HepG2 (cell line): ENCODE measurements around the gene TAPBP. TPM values are rescaled to one million over a fixed set of nuclear protein-coding genes. Genes with fewer than 3 reads are reported as not detected.
A peak's percentile ranks its signal among the peaks of the same experiment; 100 is the strongest.

Experiments
- ATAC-seq: fragments of 200-7000 bp; cut with Tn5 transposase; 3 replicates; pipeline ENCODE4 v1.9.1; 2020; ENCODE audit warnings: mild to moderate bottlenecking, moderate library complexity
- BruUV-seq: library from RNA; stranded (reverse); fragments of 400-500 nt; replicated peaks from 2 replicates; lab custom pipeline; 2021; lab: Mats Ljungman, UMichigan
- CTCF ChIA-PET: fragments of 300-600 bp; formaldehyde crosslinking; extraction: SDS; loops from one replicate; lab custom pipeline; 2021; ENCODE audit warnings: low total read pairs, inconsistent platforms, low intra/inter-chr PET ratio; lab: Yijun Ruan, JAX
- POLR2A ChIA-PET: fragments of 350-600 bp; sonication (Branson Sonifier 250); formaldehyde crosslinking; loops from one replicate; lab custom pipeline; 2020; ENCODE audit warnings: antibody characterized with exemption, inconsistent platforms; lab: Yijun Ruan, JAX
- DNase-seq: peaks from one replicate; pipeline ENCODE4 v3.0.0-alpha.2; 2015; ENCODE audit warnings: low spot score
- FAIRE-seq: peaks from 3 replicates; lab custom pipeline; 2011; peaks lifted over from hg19 to GRCh38; lab: Jason Lieb, UNC
- H2AFZ ChIP-seq: one replicate; pipeline ENCODE4 v1.6.1; 2011; ENCODE audit warnings: low read length, inconsistent platforms
- H3K27ac ChIP-seq: fragments of 300-600 bp; 3 replicates; pipeline ENCODE4 v1.8.0; 2011; ENCODE audit warnings: mixed run types, mild to moderate bottlenecking, mixed read lengths, low read length, inconsistent platforms; ENCODE audit not compliant: insufficient read depth; ENCODE audit errors: extremely low read length
- H3K27me3 ChIP-seq, 2 experiments: fragments of 200-600 bp in 1 of 2; 2 replicates in 1 of 2; 3 replicates in 1 of 2; pipeline versions ENCODE4 v1.6.0 to v1.8.0; 2011; ENCODE audit warnings: low read length in 2 of 2, mild to moderate bottlenecking in 2 of 2, moderate library complexity in 2 of 2, inconsistent platforms in 1 of 2; ENCODE audit not compliant: insufficient read depth in 2 of 2, control insufficient read depth in 1 of 2
- H3K36me3 ChIP-seq, 2 experiments: fragments of 200-600 bp in 1 of 2; replicated peaks in 1 of 2; 2 replicates in 1 of 2; 3 replicates in 1 of 2; pipeline versions ENCODE4 v1.5.1 to v1.8.0; 2011; ENCODE audit warnings: low read length in 2 of 2, inconsistent platforms in 1 of 2; ENCODE audit not compliant: insufficient read depth in 2 of 2, control insufficient read depth in 1 of 2
- H3K4me1 ChIP-seq: 2 replicates; pipeline ENCODE4 v1.5.1; 2012; ENCODE audit warnings: low read length, inconsistent platforms; ENCODE audit not compliant: insufficient read depth
- H3K4me2 ChIP-seq: 2 replicates; pipeline ENCODE4 v1.6.0; 2011; ENCODE audit warnings: low read depth, low read length, inconsistent platforms
- H3K4me3 ChIP-seq, 3 experiments: fragments of 200-600 bp in 1 of 3; sonication (generic), shearing (Covaris generic) in 1 of 3; replicated peaks in 1 of 3; 2 replicates each; pipeline ENCODE4 v1.5.1; 2011 to 2016; ENCODE audit warnings: low read length in 3 of 3, inconsistent platforms in 2 of 3, low read depth in 2 of 3, mild to moderate bottlenecking in 2 of 3, control low read depth in 1 of 3, mixed read lengths in 1 of 3; ENCODE audit not compliant: insufficient read depth in 1 of 3
- H3K79me2 ChIP-seq: one replicate; pipeline ENCODE4 v1.6.1; 2011; ENCODE audit warnings: low read length, inconsistent platforms; ENCODE audit not compliant: insufficient read depth
- H3K9ac ChIP-seq: 2 replicates; pipeline ENCODE4 v1.6.0; 2011; ENCODE audit warnings: mild to moderate bottlenecking, low read depth, low read length, inconsistent platforms; ENCODE audit not compliant: insufficient read depth
- H3K9me3 ChIP-seq: 2 replicates; pipeline ENCODE4 v1.5.1; 2012; ENCODE audit warnings: mild to moderate bottlenecking, low read length
- H4K20me1 ChIP-seq: 2 replicates; pipeline ENCODE4 v1.6.0; 2011; ENCODE audit warnings: inconsistent platforms, mild to moderate bottlenecking, low read length, moderate library complexity; ENCODE audit not compliant: insufficient read depth
- ARNT2 ChIP-seq: sonication (generic); formaldehyde crosslinking; IDR thresholded peaks from 2 replicates; pipeline ENCODE4 v1.8.0; 2022; ENCODE audit warnings: mild to moderate bottlenecking, low read depth, missing genetic modification reagents, moderate library complexity
- BHLHE40 ChIP-seq: IDR thresholded peaks from 2 replicates; pipeline ENCODE4 v1.6.1; 2011; ENCODE audit warnings: low read length, improper control_type of control experiment
- FOSL2 ChIP-seq: sonication (generic); formaldehyde crosslinking; IDR thresholded peaks from 2 replicates; pipeline ENCODE4 v1.4.0; 2020; ENCODE audit warnings: missing genetic modification reagents
- RBFOX2 ChIP-seq: fragments of 200-400 bp; formaldehyde crosslinking; IDR thresholded peaks from 2 replicates; pipeline ENCODE4 v1.6.1; 2017; ENCODE audit warnings: low read depth, mild to moderate bottlenecking, low read length
- SRSF9 ChIP-seq: fragments of 200-400 bp; formaldehyde crosslinking; IDR thresholded peaks from 2 replicates; pipeline ENCODE4 v1.6.1; 2018; ENCODE audit warnings: borderline replicate concordance, mild to moderate bottlenecking, low read depth, low read length; ENCODE audit not compliant: insufficient read depth, poor library complexity, severe bottlenecking
- ZFAT ChIP-seq: sonication (generic); formaldehyde crosslinking; conservative IDR thresholded peaks from 2 replicates; pipeline ENCODE4 v1.8.1; 2023; ENCODE audit warnings: missing genetic modification reagents, inconsistent platforms
- ZFP91 ChIP-seq: sonication (generic); formaldehyde crosslinking; IDR thresholded peaks from 2 replicates; pipeline ENCODE4 v1.9.0; 2022; ENCODE audit warnings: missing genetic modification reagents, mild to moderate bottlenecking, borderline replicate concordance
- ZMYM4 ChIP-seq: sonication (generic); formaldehyde crosslinking; IDR thresholded peaks from 2 replicates; pipeline ENCODE4 v1.8.1; 2023; ENCODE audit warnings: mild to moderate bottlenecking, missing genetic modification reagents
- ZNF251 ChIP-seq: sonication (generic); formaldehyde crosslinking; IDR thresholded peaks from 2 replicates; pipeline ENCODE4 v1.9.0; 2021; ENCODE audit warnings: mild to moderate bottlenecking, missing genetic modification reagents
- ZNF335 ChIP-seq: sonication (generic); formaldehyde crosslinking; IDR thresholded peaks from 2 replicates; pipeline ENCODE4 v1.4.0; 2020; ENCODE audit warnings: missing genetic modification reagents
- ZNF891 ChIP-seq: sonication (generic); formaldehyde crosslinking; IDR thresholded peaks from 2 replicates; pipeline ENCODE4 v1.5.0; 2020; ENCODE audit warnings: mild to moderate bottlenecking, missing genetic modification reagents
- WGBS: methylation state at CpG from one replicate; pipeline ENCODE4 v1.1.6; 2017; ENCODE audit warnings: low lambda C conversion rate; 5-methylcytosine and 5-hydroxymethylcytosine counted together
- in situ Hi-C: cut with HindIII; loops from 2 replicates; pipeline ENCODE4 v1.10.0; 2017; ENCODE audit warnings: low pct_unique_long_range_greater_than_20kb; ENCODE audit not compliant: extremely low pct_ligation_motif_present
- intact Hi-C: fragments of 100-400 bp; cut with micrococcal nuclease; formaldehyde crosslinking; loops from one replicate; pipeline ENCODE4 v1.10.0; 2022; ENCODE audit not compliant: unreplicated experiment
- polyA plus RNA-seq, 8 experiments: library from polyadenylated mRNA; depleted of rRNA in 3 of 8; stranded (reverse) in 7 of 8; unstranded in 1 of 8; fragments of >200 nt; fragmentation: Illumina TruSeq in 4 of 8; extraction: Trizol in 4 of 8; gene quantifications; 2 replicates each; pipeline versions ENCODE4 v1.2.1 to v1.2.3, GENCODE V29; 2011 to 2016; ENCODE audit warnings: low read depth in 4 of 8, missing spikeins in 1 of 8, mixed read lengths in 1 of 8; ENCODE audit not compliant: insufficient read depth in 1 of 8
- total RNA-seq, 5 experiments: library from RNA; depleted of rRNA; stranded (reverse); fragments of >200 nt; fragmentation: Illumina TruSeq; extraction: Trizol; gene quantifications; 2 replicates each; pipeline ENCODE4 v1.2.3, GENCODE V29; 2016; ENCODE audit warnings: low read depth in 1 of 5
- TF ChIP-seq, protein P1 (sequence below): IDR thresholded peaks from 2 replicates; pipeline ENCODE4 v1.6.1; 2012; ENCODE audit warnings: low read depth, low read length, improper control_type of control experiment

TAPBP gene
- total and polyA plus RNA-seq, 2 of the 13 experiments (the other 11 are each of a cell fraction or from before 2014, with no cell fraction given), result 27.4 to 32.3 TPM

DNA sequence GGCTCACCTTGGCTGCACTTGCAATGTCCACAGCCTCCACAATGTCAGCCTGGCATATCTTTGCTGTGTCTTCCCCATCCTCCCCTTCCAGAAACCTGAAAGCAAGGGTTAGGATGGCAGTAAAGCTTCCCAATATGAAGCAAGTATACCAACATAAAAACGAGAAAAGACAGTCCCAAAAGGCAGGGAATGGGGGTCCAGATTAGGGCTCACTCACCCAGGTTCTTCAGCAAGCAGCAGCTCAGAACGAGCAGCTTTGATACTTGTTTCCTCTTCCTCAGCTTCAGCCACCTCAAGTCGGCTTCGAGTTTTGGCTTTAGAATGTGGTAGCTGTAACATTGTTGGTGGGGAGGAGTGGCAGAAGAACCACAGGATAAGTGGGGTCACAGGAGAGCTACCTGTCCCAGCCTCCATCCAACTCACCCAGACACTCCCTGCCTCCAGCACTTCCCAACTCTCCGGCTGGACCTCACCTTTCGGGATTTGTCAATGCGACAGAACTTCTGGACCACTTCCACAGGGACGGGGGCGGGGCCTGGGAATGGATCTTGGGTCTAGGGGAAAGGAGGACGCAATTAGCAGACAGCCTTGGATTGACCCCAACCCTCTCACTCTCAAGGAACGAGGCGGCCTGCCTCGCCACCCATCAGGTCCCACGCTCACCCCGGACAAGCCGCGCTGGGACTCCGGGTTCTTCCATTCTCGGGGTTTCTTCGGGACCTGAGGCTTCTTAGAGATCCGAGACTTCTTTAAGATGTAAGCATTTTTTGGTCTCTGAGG, 25.5 kb downstream of the TAPBP start (continued):
- TF ChIP-seq ZFP91 (CRISPR knock-in tag) (0 out of 2 replicates have a peak, but pooled peaks have one; percentile 6), ARNT2 (CRISPR knock-in tag) (peak; percentile 18; the same call in 1 of the 2 replicates)
- TF ChIP-seq, all 625 proteins: peak for 24

GRCh38 chr6:33286946-33287914, 26.6 kb downstream of the TAPBP start:
- Histone ChIP-seq H3K36me3 (peaks cover 11 to 45% of the 10 kb centered on the region in 2 experiments), H3K4me1 (peaks cover 22% of the 10 kb centered on the region), H4K20me1 (no peaks in the 10 kb centered on the region), H3K4me3 (no peak overlapping the region), H2AFZ (no peak overlapping the region), H3K27me3 (no peaks in the 10 kb centered on the region; a peak in 1 of 5 replicates), H3K27ac (no peak overlapping the region), H3K79me2 (peaks cover 27% of the 10 kb centered on the region), H3K4me2 (peak overlapping the region; percentile 99; the same call in 1 of the 2 replicates), H3K9me3 (no peaks in the 10 kb centered on the region), H3K9ac (no peak overlapping the region; the same call in 1 of the 2 replicates)
- WGBS, result 94% methylated on average over 22 of the region's 22 CpGs
- TF ChIP-seq RBFOX2 (no peak), ZNF251 (CRISPR knock-in tag) (no peak), SRSF9 (no peak), FOSL2 (CRISPR knock-in tag) (no peak), ZNF891 (CRISPR knock-in tag) (no peak), ZFAT (CRISPR knock-in tag) (no peak), BHLHE40 (no peak), ZNF335 (CRISPR knock-in tag) (no peak), ZMYM4 (CRISPR knock-in tag) (no peak)
- TF ChIP-seq, protein P1, sequence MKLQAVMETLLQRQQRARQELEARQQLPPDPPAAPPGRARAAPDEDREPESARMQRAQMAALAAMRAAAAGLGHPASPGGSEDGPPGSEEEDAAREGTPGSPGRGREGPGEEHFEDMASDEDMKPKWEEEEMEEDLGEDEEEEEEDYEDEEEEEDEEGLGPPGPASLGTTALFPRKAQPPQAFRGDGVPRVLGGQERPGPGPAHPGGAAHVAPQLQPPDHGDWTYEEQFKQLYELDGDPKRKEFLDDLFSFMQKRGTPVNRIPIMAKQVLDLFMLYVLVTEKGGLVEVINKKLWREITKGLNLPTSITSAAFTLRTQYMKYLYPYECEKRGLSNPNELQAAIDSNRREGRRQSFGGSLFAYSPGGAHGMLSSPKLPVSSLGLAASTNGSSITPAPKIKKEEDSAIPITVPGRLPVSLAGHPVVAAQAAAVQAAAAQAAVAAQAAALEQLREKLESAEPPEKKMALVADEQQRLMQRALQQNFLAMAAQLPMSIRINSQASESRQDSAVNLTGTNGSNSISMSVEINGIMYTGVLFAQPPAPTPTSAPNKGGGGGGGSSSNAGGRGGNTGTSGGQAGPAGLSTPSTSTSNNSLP, result no peak
- BruUV-seq, result no TSS peak
- no peak for ATAC-seq
- in situ Hi-C loops (loop anchor here (25.0 kb wide), 1 partner anchor 125 kb away; the partner anchor contains the start of genes CUTA, PHF1 and SYNGAP1), intact Hi-C loops (no loop called here)
- FAIRE-seq, result no peak
- POLR2A ChIA-PET, result interaction anchor here (0.8 to 2.5 kb wide), 4 partner anchors 10 to 38 kb away, joined by 3 to 26 read pairs (median 10); partner anchors contain the start of genes B3GALT4 and ZBTB22
- CTCF ChIA-PET, result no interaction called here
- no peak for DNase-seq
